ELF-1 (cell line): ENCODE measurements around the gene POFUT2.
"Not testable (repeated sequence)": the region's sequence is repeated elsewhere in the genome, so short reads cannot be mapped to it uniquely, and the experiment has no call there.

ENCODE experiments used
- DNase-seq: peaks from one replicate; pipeline ENCODE4 v3.0.0-alpha.2; 2016; ENCODE audit warnings: low read depth, low spot score

POFUT2 gene

DNA sequence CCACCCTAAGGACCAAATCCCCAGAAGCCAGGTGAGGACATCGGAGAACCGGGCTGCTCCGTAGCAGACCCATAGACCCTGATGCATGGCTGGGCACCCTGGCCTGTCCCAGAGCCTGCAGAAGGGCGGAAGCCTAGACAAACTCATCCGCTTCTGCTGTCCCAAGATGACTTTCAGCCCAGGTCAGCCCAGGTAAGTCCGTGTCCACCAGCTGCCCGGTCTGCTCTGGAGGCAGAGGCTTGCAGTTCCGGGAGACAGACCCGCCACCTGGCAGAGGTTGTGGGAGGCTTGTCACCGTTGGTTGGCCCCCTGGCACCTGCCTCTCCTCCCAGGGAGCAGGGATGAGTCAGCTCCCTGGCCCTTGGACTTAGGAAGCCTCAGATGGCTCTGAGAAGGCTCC lies 22.8 kb upstream of the POFUT2 start:
- DNase-seq = no peak

DNA sequence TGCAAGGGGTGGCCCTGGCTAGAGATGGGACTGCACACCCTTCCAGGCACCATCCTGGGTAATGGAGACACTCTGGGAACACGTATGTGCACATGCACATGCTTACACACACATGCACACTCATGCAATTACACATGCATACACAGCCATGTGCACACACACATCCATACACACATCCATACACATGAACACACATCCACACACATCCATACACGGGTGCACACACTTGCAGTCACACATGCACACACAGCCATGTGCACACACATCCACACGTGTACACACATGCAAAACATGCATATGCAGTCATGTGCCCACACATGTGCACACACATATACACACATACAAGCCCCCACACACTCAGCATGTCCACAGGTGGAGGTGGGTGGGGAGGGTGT lies 22.3 kb upstream of the POFUT2 start:
- no peak for DNase-seq

DNA sequence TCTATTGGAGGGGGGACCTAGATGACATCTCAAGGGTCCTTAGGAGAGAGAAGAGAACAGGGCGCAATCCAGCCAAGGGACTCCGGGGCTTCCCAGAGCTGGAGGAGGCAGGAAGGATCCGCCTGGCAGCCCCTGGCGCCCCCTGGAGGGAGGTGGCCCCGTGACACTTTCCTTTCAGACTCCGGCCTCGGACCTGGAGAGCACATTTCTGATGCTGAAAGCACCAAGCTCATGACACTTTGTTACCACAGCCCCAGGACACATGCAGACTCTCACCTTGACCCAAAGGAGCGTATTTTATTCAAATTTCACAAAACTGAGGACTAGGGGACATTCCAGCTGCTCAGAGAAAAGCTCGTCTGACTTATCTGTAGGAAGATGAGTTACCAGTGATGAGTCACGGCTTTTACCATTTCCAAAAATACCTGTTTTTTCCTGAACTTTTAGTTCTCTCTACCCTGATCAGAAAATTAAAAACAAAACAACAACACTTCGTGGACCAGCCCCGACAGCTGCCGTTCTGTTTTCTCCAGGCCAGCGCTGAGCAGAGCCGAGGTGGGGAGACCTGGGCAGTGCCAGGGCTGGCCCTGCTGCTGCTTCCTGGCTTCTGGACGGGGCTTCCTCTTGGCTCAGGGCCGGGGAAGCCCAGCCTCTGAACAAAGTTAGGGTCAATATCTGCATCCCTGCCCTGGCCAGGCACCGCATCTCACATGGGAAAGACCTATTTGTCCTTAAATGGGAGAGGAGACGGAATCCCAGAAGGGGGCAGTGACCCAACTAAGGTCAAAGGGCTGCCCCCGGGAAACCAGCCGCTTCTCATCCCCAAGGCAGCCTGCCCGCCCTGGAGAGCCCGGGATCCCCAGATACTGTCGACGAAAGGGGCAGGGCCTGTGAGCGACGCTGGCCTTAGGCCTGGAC lies 21.6 kb upstream of the POFUT2 start:
- DNase-seq = peak; percentile 91

DNA sequence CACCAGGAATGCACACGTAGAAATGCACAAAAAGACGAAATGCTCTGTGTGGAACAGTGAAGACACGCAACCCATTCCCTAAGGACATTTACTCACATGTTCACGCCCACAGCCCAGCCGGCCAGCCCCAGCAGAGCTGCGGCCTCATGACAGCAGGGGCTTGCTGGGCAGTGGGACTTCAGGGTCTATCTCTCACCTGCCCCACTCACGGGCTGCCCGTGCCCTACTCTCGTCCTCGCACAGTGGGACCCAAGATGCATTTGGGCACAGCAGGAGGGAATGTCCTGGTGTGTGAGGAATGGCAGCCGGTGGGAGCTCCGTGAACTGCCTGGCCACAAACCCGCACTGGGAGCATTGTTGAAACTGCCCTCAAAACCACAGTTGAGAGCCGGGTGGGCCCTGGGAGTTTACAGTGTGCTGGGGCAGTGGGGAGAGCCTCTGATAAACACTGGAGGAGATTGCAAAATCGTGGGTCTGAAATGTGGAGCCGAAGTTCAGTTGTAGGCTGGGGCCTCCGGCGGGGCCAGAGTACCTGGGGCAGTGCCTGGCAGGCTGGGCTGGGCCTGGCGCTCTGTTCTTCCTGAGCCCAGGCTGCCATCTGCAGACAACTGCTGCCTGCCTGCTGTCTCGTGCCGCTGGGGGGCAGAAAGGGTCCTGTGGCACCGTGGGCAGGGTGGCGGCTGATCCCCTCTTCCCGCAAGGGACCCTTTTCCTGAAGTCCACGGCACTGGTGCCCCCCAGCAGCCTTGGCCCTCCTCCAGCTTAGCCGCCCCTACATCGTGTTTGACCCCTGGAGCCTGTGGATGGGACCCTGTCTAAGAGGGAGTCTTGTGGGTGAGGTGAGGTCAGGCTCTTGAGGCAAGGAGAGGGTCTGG lies 20.7 kb upstream of the POFUT2 start:
- no peak for DNase-seq

DNA sequence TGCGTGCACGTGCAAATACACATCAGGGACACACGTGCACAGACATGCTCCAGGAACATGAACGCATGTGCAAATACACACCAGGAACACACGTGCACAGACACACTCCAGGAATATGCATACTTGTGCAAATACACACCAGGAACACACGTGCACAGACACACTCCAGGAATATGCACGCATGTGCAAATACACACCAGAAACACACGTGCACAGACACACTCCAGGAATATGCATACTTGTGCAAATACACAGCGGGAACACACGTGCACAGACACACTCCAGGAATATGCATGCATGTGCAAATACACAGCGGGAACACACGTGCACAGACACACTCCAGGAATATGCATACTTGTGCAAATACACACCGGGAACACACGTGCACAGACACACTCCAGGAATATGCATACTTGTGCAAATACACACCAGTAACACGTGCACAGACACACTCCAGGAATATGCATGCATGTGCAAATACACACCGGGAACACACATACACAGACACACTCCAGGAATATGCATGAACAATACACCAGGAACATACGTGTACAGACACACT lies 20.0 kb upstream of the POFUT2 start:
- not testable (repeated sequence) for DNase-seq

DNA sequence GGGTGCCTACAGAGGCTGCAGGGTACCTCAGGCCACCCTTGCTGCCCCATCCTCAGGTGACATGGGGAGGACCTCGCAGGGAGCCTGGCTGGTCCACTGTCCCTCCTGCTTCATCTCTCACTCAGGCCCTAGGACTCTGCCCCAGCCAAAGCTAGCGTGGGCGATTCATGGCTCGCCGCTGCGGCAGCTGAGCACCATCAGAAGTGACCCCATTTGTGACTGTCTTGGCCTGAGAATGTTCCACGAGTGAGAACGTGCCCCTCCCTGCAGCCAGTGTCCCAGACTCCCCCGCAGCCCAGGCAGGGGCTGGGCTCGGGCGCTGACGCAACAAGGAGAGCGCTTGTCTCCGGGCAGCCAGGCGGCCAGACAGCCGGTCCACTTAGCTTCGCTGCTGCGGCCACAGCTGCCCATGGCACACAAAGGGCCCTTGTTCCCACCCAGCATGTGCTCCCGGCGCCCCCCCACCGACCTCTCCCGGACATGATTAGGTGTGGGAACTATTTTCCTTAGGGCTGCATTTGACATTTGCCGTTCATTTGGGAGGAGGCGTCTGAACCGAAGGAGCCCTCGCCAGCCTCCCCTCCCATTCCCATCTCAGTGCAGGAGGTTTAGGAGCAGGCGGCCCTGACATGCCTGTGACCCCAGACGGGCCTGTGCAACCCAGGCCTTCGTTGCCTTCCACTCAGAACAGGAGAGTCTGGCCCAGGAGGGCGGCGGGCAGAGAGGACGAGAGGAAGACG lies 19.3 kb upstream of the POFUT2 start:
- DNase-seq = peak; percentile 44

DNA sequence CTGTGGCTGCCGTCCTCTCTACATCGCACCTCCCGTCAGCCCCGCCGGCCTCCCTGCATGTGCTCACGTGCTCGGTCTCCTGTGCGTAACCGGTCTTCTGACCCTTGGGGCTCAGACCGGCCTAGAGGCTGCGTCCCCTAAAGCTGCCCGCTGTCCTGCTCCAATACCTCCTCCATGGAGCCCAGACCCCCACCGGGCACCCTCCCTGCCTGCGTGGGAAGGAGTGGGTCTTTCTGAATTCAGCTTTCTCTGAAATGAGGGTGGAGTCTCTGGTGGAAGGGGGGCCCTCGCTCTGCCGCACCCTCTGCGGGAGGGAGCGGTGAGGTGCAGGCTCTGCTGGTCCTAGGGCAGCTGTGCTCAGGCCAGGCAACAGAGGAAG lies 18.7 kb upstream of the POFUT2 start:
- DNase-seq = no peak

DNA sequence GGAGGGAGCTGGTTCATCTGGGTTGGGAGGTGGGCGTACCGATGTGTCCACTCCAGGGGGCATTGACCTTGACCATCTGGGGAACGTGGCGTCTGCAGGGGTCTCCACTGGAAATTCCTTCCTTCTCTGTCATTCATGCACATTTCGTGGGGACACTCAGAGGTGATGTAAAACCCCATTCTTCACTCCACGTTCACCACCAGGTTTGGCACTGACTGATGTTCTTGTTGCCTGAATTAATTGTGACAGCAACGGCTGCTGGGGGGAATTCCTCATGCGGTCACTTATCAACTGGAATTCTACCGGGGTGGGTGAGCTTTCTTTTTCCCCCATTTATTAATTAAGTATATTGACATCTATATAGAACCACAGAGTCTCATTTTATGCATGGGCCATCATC lies 18.1 kb upstream of the POFUT2 start:
- DNase-seq = no peak

DNA sequence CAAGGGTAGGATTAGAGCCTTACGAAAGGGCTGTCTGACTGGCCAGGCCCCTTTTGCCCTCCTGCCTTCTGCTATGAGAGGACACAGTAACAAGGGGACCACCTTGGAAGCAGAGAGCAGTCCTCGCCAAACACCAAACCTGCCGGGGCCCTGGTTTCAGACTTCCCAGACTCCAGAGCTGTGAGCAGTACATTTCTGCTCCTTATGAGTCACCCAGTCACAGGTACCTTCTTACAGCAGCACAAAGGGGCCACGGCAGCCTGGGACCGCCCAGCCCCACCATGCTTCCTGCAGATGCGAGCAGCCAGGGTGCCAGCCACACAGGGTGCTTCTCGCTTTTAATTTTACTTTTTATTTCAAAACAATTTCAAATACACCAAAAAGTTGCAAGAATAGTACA lies 17.2 kb upstream of the POFUT2 start:
- DNase-seq = no peak

DNA sequence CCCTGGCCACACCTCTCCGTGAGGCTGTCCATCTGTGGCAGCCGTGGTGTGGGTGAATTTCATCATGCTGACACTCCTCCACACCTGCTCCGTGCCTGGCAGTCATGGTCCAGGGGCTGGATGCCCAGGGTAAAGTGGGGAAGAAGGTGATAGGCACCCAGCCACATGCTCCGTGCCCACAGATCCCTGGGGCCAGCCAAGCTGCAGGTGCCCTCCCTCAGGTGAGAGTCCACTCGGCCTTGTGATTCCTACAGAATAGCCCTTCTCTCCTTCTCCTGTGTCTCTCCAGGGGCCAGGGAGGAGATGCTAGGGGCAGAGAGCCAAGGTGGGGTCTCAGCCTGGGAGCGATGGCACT lies 16.8 kb upstream of the POFUT2 start:
- DNase-seq = no peak

DNA sequence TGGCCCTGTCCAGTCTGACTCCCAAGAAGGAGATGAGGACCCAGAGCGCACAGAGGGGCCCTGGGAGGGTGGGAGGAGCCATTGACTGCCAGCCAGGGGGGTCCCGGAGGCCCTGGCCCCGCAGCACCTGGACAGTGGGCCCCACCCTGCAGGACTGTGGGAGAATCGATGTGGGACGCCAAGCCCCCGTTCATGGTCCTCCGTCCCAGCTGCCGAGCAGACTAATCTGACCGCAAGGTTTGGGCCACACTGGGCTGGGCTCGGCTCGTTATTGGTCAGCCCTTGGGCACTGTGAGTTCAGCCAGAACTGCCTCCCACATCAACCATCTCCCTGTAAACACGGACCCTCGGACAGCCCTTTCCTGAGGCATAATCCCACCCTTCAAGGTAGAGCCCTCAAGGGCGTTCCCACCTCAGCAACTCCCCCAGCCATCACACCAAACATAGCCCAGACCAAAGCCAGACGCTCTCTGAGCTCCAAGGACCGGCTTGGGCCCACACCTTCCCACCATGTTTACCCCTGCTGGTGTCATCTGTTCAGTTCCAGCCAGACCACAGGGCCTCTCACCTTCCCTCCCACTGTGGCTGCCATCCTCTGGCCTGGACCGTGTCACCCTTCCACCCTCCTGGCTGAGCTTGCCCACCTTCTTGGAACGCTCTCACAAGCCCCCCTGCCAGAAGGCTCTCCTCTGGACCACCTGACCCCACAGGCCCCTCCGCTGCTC lies 16.2 kb upstream of the POFUT2 start:
- DNase-seq = no peak

DNA sequence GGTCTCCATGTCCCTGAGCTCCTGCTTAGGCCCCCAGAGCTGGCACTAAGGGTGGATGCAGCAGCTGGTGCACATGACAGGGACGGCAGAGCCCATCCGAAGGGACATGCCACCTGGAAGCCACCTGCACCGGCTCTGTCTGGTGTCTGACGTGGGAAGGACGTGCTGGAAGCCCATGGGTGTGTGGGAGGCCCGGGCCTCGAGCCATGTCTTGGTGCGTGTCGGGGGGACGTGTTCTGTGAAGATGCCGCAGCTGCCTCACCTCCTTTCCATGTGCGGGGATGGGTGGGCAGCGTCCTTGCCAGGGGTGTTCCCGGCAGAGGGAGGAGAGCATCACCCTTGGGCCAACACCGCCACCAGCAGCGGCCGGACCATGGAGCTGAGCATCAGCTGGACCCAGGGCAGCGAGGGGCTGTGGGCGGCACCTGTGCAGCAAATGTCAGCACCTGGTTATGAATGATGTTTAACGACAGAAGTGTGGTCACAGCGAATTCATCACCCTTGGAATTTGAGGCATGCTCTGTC lies 15.5 kb upstream of the POFUT2 start:
- no peak for DNase-seq

DNA sequence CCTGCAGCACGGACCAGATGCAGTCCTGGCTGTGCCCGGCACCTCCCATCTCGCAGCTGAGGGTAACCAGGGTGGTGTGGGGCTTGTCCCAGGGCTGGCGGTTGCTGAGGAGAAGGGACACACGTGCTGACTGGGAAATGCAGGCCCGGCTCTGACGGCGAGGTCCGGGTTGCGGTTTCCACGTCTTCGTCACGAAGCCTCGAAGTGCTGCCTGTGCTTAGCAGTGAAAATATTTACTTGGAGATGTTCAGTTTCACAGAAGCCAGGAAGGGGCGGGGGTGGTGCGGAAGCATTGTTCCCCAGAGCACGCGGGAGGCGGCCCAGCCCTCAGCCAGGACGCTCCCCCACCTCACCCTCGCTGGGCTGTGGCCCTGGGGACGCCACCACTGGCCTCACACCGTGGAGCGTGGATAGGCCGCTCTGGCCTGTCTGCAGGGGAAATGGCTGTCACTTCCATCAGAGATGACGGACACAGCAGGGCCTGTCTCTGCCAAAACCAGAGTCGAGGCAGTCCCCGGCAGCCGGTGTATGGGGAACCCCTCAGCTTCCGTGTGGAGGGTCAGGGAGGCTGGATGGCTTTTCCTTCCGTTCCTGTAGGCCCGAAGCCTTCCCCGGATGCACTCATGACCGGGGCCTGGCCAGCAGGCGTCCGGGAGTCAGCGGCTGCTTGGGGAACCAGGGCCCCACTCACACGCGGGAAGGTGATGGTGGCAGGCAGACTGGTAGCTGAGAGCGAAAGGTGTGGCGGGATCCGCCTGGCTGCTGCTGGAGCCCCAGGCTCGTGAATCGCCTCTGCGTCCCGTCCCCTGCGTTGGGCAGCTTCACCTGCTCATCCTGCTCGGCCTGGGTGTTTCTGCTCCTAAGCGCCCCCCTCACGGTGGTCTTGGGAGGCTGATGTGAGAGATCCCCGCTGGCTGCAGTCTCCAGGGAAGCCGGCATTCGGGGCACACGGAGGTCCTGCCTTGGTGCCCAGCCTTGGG lies 14.7 kb upstream of the POFUT2 start:
- DNase-seq = no peak

DNA sequence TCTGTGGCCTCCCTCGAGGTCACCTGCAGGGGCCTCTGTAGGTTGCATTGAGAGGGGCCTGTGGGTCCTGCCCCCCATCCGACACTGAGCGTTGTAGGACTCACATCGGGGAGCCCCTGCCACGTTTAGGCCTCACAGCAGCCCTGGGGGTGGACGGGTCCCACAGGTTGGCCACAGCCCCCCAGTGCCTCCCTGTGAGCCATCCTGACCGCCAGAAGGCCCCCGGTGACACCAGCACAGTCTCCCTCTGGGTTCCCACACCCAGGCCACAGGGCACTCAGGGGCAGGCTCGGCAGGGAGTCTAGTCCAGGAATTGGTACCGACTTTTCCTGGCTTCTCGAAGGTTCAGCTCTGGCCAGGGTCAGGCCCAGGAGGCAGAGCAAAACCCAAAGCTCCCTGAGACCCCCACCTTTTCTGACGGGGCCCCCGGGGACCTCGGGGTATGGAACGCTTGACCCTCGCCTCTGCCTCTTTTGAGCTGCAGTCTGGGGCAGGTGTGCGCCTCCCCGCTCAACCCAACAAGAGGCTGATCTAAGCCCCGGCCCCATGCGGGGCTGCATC lies 13.9 kb upstream of the POFUT2 start:
- DNase-seq = no peak

DNA sequence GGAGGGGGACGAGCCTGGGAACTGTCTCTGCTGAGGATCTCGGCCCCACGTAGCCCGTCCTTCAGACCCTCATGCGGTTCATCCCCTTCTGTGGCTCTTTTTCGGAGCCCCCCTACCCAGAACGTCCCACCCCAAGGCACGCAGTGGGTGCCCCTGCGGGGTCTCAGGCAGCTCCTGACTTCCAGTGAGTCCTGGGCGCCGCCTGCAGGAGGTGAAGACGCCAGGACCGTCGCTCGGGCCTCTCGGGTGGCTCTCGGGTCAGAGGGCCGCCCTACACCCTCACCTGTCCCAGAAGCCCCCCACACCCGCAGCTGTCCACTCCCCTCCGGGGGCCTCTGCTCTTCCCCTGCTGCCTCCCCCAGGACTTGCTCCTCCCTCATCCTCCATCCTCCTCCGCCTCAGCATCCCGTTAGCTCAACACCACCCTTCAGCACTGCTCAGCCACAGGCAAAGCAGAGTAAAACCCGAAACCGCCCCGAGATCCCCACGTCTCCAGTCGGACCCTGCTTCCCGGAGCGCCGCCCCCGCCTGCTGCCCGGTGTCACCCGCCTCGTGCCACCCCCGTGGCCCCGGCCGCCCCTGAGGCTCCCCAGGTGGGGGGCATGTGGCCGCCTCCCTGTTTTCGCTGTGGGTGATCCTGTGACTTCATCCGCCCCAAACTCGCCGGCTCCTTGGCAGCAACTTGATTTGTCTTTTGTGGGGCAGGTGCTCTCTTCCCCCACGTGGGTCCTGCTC lies 13.3 kb upstream of the POFUT2 start:
- DNase-seq = no peak

DNA sequence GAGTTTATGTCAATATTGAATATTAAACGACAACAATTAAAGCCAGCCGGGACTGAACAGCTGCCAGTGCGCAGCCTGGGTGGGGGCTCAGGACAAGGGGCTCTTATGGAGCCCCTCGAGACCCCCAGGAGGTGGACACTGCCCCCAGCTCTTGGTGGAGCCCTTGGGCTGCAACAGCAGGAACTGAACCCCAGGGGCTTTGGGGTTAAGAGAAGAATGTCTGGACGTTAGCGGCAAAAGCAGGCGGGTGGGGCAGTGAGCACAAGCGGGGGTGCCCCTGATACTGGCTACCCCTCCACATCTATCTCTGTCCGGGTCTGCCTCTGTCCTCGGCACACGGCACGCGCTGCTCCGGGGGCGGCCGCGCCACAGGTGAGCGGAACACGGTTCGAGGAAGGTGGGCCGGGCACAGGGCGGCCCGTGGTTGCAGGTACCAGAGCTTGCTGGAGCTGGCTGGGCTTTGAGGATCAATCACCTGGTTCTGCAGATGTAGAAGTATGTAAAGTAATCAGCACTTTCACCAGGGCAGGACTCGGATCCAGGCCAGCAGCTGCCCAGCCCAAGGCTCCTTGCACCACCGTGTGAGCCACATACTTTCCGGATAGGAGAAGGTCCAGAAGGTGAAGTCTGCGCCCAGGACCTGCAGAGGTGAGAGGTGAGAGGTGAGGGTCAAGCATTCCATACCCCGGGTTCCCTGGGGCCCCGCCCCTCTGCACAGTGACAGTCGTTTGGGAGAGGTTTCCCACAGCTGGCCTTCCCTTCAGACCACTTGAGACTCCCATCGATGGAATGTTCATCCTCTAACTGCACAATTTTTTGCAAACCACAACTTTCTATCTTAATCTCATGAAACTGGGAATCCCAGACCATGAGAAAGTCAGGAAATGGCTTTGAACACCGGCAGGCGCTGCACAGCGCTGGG lies 12.4 kb upstream of the POFUT2 start:
- DNase-seq = peak; percentile 70

DNA sequence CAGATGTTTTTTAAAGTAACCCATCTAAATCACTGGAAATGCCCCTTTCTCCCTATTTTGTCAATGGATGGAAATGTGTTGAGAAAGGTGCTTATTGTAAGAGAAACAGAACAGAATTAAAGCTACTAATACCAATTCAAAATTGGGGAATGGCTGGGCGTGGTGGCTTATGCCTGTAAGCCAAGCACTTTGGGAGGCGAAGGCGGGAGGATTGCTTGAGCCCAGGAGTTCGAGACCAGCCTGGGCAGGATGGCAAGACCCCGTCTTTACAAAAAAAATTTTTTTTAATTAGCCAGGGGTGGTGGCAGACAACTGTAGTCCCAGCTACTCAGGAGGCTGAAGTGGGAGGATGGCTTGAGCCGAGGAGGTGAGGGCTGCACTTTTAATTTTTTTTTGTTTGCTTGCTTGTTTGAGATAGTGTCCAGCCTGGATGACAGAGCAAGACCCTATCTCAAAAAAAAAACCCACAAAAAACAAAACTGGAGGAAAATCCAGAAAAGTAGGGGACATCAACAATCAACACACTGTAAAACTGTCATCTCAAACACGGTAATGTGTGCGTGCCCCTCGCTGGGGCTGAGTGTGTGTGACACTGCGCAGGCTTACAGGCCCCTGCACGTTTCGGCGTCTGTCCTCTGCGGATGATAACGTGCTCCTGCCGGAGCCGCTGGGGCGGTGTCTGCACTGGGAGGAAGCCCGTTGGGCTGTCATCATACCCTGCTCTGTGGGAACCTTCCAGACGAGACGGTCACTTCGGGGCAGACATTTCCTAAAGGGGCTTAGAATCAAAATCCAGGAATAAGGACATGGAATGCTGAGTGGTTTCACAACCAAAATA lies 11.6 kb upstream of the POFUT2 start:
- DNase-seq = peak; percentile 63
